C4-2B (cell line): Measurements from ENCODE around the gene GDF10.

Experiments used
- H3K27ac ChIP-seq: fragments of 450-650 bp; 2 replicates; pipeline ENCODE4 v1.5.1; 2017
- ZFX ChIP-seq: fragments of 450-650 bp; IDR thresholded peaks from 2 replicates; pipeline ENCODE4 v1.6.1; 2017
- TF ChIP-seq, protein P1 (sequence below): fragments of 450-650 bp; conservative IDR thresholded peaks from 2 replicates; pipeline ENCODE4 v1.5.1; 2017; ENCODE audit warnings: mild to moderate bottlenecking

GDF10 gene

GRCh38 chr10:47351899-47352815, 52.2 kb downstream of the GDF10 start:
- H3K27ac ChIP-seq = no peak overlapping the region
- no peak for TF ChIP-seq ZFX
- TF ChIP-seq, protein P1, sequence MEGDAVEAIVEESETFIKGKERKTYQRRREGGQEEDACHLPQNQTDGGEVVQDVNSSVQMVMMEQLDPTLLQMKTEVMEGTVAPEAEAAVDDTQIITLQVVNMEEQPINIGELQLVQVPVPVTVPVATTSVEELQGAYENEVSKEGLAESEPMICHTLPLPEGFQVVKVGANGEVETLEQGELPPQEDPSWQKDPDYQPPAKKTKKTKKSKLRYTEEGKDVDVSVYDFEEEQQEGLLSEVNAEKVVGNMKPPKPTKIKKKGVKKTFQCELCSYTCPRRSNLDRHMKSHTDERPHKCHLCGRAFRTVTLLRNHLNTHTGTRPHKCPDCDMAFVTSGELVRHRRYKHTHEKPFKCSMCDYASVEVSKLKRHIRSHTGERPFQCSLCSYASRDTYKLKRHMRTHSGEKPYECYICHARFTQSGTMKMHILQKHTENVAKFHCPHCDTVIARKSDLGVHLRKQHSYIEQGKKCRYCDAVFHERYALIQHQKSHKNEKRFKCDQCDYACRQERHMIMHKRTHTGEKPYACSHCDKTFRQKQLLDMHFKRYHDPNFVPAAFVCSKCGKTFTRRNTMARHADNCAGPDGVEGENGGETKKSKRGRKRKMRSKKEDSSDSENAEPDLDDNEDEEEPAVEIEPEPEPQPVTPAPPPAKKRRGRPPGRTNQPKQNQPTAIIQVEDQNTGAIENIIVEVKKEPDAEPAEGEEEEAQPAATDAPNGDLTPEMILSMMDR = no peak

- TF ChIP-seq, protein P1 = no peak
- H3K27ac ChIP-seq = no peak overlapping the region
Measured at GRCh38 chr10:47353351-47353750, 53.4 kb downstream of the GDF10 start.

- H3K27ac ChIP-seq = no peak overlapping the region
- TF ChIP-seq ZFX = no peak
- TF ChIP-seq, protein P1 = no peak
Measured at GRCh38 chr10:47354165-47354564, 54.2 kb downstream of the GDF10 start.

DNA sequence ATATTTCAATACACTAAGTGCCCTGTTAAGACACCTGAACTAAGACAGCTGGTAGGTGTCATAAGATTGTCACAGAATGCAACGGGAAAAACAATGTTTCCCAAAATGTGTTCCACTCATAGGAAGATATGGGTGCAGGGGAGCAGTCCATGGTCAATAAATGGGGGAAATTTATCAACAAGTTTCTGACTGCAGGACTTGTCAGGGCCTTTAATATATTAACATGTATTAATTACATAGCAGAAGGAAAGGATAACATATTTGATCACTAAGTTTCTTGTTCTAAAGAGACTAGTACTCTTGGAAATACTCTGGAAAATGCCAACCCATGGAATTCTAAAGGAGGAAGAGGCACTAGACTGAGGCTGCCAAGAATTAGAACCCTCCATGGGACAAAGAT, 54.9 kb downstream of the GDF10 start:
- TF ChIP-seq ZFX = no peak
- TF ChIP-seq, protein P1 = no peak
- no peak overlapping the region for H3K27ac ChIP-seq

DNA sequence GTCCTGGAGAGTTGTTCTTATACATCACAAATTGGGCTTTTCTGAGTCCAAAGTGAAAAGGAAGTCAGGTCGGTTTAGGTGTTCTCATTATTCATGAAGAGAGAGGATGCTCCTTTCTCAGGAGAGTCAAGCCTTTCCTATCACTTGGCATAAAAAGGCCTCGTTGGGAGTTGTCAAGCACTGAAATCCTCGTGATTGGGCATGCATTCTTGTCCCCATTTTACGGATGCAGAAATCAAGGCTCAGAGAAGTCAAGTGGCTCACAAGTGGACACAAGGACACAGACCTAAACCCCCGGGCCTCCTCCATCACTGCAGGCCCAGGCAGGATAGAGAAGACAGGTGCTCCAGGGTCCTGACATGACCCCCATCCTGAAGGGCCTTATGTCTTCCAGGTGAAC, 56.7 kb downstream of the GDF10 start:
- no peak overlapping the region for H3K27ac ChIP-seq
- TF ChIP-seq ZFX = no peak
- TF ChIP-seq, protein P1 = no peak

DNA sequence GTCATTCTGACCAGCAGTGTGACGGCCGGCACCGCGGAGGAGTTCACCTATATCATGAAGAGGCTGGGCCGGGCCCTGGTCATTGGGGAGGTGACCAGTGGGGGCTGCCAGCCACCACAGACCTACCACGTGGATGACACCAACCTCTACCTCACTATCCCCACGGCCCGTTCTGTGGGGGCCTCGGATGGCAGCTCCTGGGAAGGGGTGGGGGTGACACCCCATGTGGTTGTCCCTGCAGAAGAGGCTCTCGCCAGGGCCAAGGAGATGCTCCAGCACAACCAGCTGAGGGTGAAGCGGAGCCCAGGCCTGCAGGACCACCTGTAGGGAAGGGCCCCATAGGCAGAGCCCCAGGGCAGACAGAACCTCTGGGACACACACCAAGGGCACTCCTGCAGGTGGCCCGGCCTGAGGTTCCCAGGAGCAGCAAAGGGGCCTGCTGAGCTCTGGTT, 57.2 kb downstream of the GDF10 start:
- TF ChIP-seq, protein P1 = no peak
- no peak for TF ChIP-seq ZFX
- H3K27ac ChIP-seq = no peak overlapping the region

DNA sequence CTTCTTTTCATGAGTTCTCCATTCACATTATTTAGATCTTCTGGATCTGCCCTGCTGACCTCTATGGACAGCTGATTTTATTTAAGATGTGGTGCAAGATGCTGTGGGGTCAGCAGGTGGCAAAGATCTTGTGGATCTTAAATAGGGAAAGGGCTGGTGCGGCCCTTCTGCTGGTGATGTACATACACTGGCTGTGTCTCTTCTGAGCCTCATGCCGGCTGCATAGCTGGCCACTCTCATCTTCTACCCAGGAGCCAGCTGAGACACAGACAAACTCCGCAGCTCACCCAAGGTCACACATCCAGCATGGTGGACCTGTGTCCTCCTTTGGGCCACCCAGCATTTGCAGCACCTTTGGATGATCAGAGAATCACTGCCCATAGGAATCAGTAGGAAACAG, 57.9 kb downstream of the GDF10 start:
- TF ChIP-seq ZFX = no peak
- TF ChIP-seq, protein P1 = no peak
- H3K27ac ChIP-seq = no peak overlapping the region
